K562 (cell line): ENCODE measurements around the gene FAM181B. TPM values are rescaled to one million over a fixed set of nuclear protein-coding genes. Genes with fewer than 3 reads are reported as not detected.

Experiments
- ATAC-seq: fragments of 200-7000 bp; cut with Tn5 transposase; 3 replicates; pipeline ENCODE4 v1.9.1; 2020; ENCODE audit warnings: moderate library complexity
- BruUV-seq: library from RNA; stranded (reverse); fragments of 400-500 nt; replicated peaks from 2 replicates; lab custom pipeline; 2021; lab: Mats Ljungman, UMichigan
- CTCF ChIA-PET: fragments of 300-600 bp; formaldehyde crosslinking; extraction: SDS; loops from one replicate; lab custom pipeline; 2021; ENCODE audit warnings: low intra/inter-chr PET ratio; lab: Yijun Ruan, JAX
- POLR2A ChIA-PET: fragments of 300-600, 350-650 bp; sonication (Branson Sonifier 250); formaldehyde crosslinking; extraction: SDS; loops from one replicate; lab custom pipeline; 2021; ENCODE audit warnings: antibody characterized with exemption, inconsistent platforms; lab: Yijun Ruan, JAX
- DNase-seq, 4 experiments: peaks; one replicate each; pipeline versions ENCODE4 v3.0.0 to v3.0.0-alpha.2; 2011 to 2018; ENCODE audit warnings: low spot score in 3 of 4, mixed read lengths in 3 of 4; ENCODE audit errors: extremely low read depth in 1 of 4
- FAIRE-seq: peaks from 2 replicates; lab custom pipeline; 2011; peaks lifted over from hg19 to GRCh38; lab: Jason Lieb, UNC
- H2AFZ ChIP-seq: 2 replicates; pipeline ENCODE4 v1.6.0; 2011; ENCODE audit warnings: low read depth, low read length, control low read depth, inconsistent platforms
- H3K27ac ChIP-seq: fragments of 200-600 bp; 3 replicates; pipeline ENCODE4 v1.8.0; 2011; ENCODE audit warnings: low read depth, mild to moderate bottlenecking, control low read depth, inconsistent platforms, low read length, moderate library complexity, mixed read lengths; ENCODE audit errors: extremely low read depth
- H3K27me3 ChIP-seq, 2 experiments: fragments of 300-600 bp in 1 of 2; 2 replicates in 1 of 2; 3 replicates in 1 of 2; pipeline versions ENCODE4 v1.6.0 to v1.8.0; 2011; ENCODE audit warnings: inconsistent platforms in 2 of 2, low read length in 2 of 2, mild to moderate bottlenecking in 1 of 2, mixed read lengths in 1 of 2, moderate library complexity in 1 of 2; ENCODE audit not compliant: control insufficient read depth in 2 of 2, insufficient read depth in 2 of 2
- H3K36me3 ChIP-seq: fragments of 300-600 bp; 3 replicates; pipeline ENCODE4 v1.8.0; 2011; ENCODE audit warnings: mild to moderate bottlenecking, low read length, inconsistent platforms; ENCODE audit not compliant: control insufficient read depth, insufficient read depth
- H3K4me1 ChIP-seq, 2 experiments: fragments of 200-600 bp in 1 of 2; replicated peaks in 1 of 2; 2 replicates in 1 of 2; 3 replicates in 1 of 2; pipeline versions ENCODE4 v1.5.1 to v1.8.0; 2011; ENCODE audit warnings: inconsistent platforms in 2 of 2, low read length in 2 of 2, mild to moderate bottlenecking in 1 of 2, mixed read lengths in 1 of 2, moderate library complexity in 1 of 2; ENCODE audit not compliant: control insufficient read depth in 2 of 2, insufficient read depth in 2 of 2
- H3K4me2 ChIP-seq: 2 replicates; pipeline ENCODE4 v1.6.1; 2011; ENCODE audit warnings: low read length, control low read depth, inconsistent platforms, mixed read lengths; ENCODE audit not compliant: insufficient read depth
- H3K4me3 ChIP-seq: fragments of 200-600 bp; sonication (generic), shearing (Covaris generic); 2 replicates; pipeline ENCODE4 v1.5.1; 2016; ENCODE audit warnings: control low read depth, inconsistent platforms
- H3K79me2 ChIP-seq: fragments of 200-600 bp; 3 replicates; pipeline ENCODE4 v1.8.0; 2011; ENCODE audit warnings: low read length, inconsistent platforms; ENCODE audit not compliant: control insufficient read depth, insufficient read depth
- H3K9ac ChIP-seq, 2 experiments: 2 replicates each; pipeline versions ENCODE4 v1.6.0 to v1.6.1; 2011; ENCODE audit warnings: low read depth in 2 of 2, low read length in 2 of 2, control low read depth in 1 of 2, inconsistent platforms in 1 of 2, mild to moderate bottlenecking in 1 of 2, mixed read lengths in 1 of 2; ENCODE audit not compliant: insufficient read depth in 1 of 2
- H3K9me1 ChIP-seq: one replicate; pipeline ENCODE4 v1.6.0; 2011; ENCODE audit warnings: inconsistent platforms, mild to moderate bottlenecking, low read length, moderate library complexity; ENCODE audit not compliant: control insufficient read depth, insufficient read depth
- H3K9me3 ChIP-seq: replicated peaks from 2 replicates; pipeline ENCODE4 v1.5.1; 2011; ENCODE audit warnings: low read depth, low read length, inconsistent platforms; ENCODE audit not compliant: control insufficient read depth, insufficient read depth
- H4K20me1 ChIP-seq: replicated peaks from 2 replicates; pipeline ENCODE4 v1.6.1; 2011; ENCODE audit warnings: low read length, inconsistent platforms, mixed read lengths; ENCODE audit not compliant: control insufficient read depth, insufficient read depth
- CREB3L1 ChIP-seq: fragments of 450-650 bp; IDR thresholded peaks from 2 replicates; pipeline ENCODE4 v1.6.1; 2014; ENCODE audit warnings: low read depth, mild to moderate bottlenecking, moderate library complexity, borderline replicate concordance
- DMBX1 ChIP-seq: fragments of 250-450 bp; sonication (Bioruptor Pico); IDR thresholded peaks from 2 replicates; pipeline ENCODE4 v1.8.0; 2022; ENCODE audit warnings: inconsistent platforms, mild to moderate bottlenecking, moderate library complexity, borderline replicate concordance
- whole genome bisulfite sequencing: fragments of 100-300 bp; shearing (Covaris generic); methylation state at CpG from one replicate; pipeline ENCODE4 v1.1.6; 2016; ENCODE audit warnings: low coverage, mixed read lengths; ENCODE audit not compliant: insufficient coverage; ENCODE audit errors: missing lambda C conversion rate; 5-methylcytosine and 5-hydroxymethylcytosine counted together
- in situ Hi-C: fragments of 300-500 bp; cut with MboI; formaldehyde crosslinking; loops from 4 replicates; pipeline ENCODE4 v1.15.0; 2018; ENCODE audit warnings: inconsistent platforms, mixed read lengths
- intact Hi-C: fragments of 100-400 bp; cut with micrococcal nuclease; formaldehyde crosslinking; loops from 2 replicates; pipeline ENCODE4 v1.14.2; 2022
- polyA plus RNA-seq, 8 experiments: library from polyadenylated mRNA; depleted of rRNA in 4 of 8; stranded (reverse) in 5 of 8; unstranded in 3 of 8; fragments of >200 nt; fragmentation: Nextera tagmentation in 2 of 8; fragmentation: Illumina TruSeq in 1 of 8; extraction: Ambion mirVana in 2 of 8; extraction: Trizol in 1 of 8; gene quantifications; 2 replicates each; pipeline versions ENCODE4 v1.2.1 to v1.2.3, GENCODE V29; 2011 to 2014; ENCODE audit warnings: inconsistent platforms in 1 of 8, missing spikeins in 1 of 8
- total RNA-seq, 7 experiments: library from RNA; depleted of rRNA in 6 of 7; stranded (reverse); fragments of >200 nt in 6 of 7; fragmentation: Illumina TruSeq in 2 of 7; extraction: Trizol in 2 of 7; gene quantifications; 2 replicates each; pipeline versions ENCODE4 v1.2.1 to v1.2.3, GENCODE V29; 2011 to 2021; ENCODE audit warnings: low replicate concordance in 1 of 7
- TF ChIP-seq, protein P1 (sequence below): sonication (generic); formaldehyde crosslinking; IDR thresholded peaks from 2 replicates; pipeline ENCODE4 v1.8.0; 2022; ENCODE audit warnings: mild to moderate bottlenecking, missing genetic modification reagents
- TF ChIP-seq, protein P2 (sequence below): fragments of 450-650 bp; formaldehyde crosslinking; IDR thresholded peaks from 2 replicates; pipeline ENCODE4 v1.4.0; 2020; ENCODE audit warnings: mild to moderate bottlenecking, moderate library complexity
- TF ChIP-seq, protein P3 (sequence below), 2 experiments: fragments of 450-650 bp; IDR thresholded peaks; 2 replicates each; pipeline ENCODE4 v1.6.1; 2018; ENCODE audit warnings: mild to moderate bottlenecking in 2 of 2, low read depth in 1 of 2; ENCODE audit not compliant: partially characterized antibody in 2 of 2

The FAM181B gene
- total and polyA plus RNA-seq, 9 of the 15 experiments (the other 6 are each of a cell fraction or from before 2014, with no cell fraction given) = 0.01 TPM; not detected in 8

DNA sequence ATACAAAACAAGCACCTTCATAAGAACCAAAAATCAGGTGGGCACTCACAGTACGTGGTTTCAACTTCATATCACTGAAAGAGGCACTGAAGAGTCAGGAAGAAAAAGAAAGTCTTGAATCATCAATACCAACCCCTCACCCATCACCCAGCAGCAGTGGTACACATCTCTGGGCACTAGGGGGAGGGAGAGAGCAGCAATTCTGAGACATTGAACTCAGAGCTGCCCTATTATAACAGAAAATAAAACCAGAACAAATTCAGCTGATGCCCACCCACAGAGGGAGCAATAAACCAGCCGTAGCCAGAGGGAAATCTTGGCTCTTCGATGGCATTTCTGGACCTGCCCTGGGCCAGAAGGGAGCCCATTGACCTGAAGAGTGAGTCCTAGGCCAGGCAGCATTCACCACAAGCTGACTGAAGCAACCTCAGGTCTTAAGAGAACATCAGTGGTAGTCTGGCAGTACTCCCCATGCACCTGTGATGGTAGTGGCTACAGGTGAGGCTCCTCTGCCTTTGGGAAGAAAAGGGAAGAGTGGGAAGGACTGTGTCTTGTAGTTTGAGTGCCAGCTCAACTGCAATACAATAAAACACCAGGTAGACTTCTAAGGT, 42.2 kb upstream of the FAM181B start (continued):
- TF ChIP-seq, protein P1, sequence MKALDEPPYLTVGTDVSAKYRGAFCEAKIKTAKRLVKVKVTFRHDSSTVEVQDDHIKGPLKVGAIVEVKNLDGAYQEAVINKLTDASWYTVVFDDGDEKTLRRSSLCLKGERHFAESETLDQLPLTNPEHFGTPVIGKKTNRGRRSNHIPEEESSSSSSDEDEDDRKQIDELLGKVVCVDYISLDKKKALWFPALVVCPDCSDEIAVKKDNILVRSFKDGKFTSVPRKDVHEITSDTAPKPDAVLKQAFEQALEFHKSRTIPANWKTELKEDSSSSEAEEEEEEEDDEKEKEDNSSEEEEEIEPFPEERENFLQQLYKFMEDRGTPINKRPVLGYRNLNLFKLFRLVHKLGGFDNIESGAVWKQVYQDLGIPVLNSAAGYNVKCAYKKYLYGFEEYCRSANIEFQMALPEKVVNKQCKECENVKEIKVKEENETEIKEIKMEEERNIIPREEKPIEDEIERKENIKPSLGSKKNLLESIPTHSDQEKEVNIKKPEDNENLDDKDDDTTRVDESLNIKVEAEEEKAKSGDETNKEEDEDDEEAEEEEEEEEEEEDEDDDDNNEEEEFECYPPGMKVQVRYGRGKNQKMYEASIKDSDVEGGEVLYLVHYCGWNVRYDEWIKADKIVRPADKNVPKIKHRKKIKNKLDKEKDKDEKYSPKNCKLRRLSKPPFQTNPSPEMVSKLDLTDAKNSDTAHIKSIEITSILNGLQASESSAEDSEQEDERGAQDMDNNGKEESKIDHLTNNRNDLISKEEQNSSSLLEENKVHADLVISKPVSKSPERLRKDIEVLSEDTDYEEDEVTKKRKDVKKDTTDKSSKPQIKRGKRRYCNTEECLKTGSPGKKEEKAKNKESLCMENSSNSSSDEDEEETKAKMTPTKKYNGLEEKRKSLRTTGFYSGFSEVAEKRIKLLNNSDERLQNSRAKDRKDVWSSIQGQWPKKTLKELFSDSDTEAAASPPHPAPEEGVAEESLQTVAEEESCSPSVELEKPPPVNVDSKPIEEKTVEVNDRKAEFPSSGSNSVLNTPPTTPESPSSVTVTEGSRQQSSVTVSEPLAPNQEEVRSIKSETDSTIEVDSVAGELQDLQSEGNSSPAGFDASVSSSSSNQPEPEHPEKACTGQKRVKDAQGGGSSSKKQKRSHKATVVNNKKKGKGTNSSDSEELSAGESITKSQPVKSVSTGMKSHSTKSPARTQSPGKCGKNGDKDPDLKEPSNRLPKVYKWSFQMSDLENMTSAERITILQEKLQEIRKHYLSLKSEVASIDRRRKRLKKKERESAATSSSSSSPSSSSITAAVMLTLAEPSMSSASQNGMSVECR (CRISPR knock-in tag) = no peak
- TF ChIP-seq, all 486 proteins: peak for 4

GRCh38 chr11:82775218-82775617, 41.6 kb upstream of the FAM181B start:
- Histone ChIP-seq H3K4me3 (no peak overlapping the region), H3K9ac (no peak overlapping the region)
- CTCF ChIA-PET = no interaction called here

More at GRCh38 chr11:82775218-82775617, 41.6 kb upstream of the FAM181B start:
- TF ChIP-seq, protein P2, sequence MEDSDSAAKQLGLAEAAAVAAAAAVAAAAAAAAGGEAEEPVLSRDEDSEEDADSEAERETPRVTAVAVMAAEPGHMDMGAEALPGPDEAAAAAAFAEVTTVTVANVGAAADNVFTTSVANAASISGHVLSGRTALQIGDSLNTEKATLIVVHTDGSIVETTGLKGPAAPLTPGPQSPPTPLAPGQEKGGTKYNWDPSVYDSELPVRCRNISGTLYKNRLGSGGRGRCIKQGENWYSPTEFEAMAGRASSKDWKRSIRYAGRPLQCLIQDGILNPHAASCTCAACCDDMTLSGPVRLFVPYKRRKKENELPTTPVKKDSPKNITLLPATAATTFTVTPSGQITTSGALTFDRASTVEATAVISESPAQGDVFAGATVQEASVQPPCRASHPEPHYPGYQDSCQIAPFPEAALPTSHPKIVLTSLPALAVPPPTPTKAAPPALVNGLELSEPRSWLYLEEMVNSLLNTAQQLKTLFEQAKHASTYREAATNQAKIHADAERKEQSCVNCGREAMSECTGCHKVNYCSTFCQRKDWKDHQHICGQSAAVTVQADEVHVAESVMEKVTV (CRISPR knock-in tag) = no peak
- TF ChIP-seq, protein P3, sequence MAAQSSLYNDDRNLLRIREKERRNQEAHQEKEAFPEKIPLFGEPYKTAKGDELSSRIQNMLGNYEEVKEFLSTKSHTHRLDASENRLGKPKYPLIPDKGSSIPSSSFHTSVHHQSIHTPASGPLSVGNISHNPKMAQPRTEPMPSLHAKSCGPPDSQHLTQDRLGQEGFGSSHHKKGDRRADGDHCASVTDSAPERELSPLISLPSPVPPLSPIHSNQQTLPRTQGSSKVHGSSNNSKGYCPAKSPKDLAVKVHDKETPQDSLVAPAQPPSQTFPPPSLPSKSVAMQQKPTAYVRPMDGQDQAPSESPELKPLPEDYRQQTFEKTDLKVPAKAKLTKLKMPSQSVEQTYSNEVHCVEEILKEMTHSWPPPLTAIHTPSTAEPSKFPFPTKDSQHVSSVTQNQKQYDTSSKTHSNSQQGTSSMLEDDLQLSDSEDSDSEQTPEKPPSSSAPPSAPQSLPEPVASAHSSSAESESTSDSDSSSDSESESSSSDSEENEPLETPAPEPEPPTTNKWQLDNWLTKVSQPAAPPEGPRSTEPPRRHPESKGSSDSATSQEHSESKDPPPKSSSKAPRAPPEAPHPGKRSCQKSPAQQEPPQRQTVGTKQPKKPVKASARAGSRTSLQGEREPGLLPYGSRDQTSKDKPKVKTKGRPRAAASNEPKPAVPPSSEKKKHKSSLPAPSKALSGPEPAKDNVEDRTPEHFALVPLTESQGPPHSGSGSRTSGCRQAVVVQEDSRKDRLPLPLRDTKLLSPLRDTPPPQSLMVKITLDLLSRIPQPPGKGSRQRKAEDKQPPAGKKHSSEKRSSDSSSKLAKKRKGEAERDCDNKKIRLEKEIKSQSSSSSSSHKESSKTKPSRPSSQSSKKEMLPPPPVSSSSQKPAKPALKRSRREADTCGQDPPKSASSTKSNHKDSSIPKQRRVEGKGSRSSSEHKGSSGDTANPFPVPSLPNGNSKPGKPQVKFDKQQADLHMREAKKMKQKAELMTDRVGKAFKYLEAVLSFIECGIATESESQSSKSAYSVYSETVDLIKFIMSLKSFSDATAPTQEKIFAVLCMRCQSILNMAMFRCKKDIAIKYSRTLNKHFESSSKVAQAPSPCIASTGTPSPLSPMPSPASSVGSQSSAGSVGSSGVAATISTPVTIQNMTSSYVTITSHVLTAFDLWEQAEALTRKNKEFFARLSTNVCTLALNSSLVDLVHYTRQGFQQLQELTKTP (IDR thresholded peaks at IDR 0.05; ENCODE audit: low read depth in 1 of 2, partially characterized antibody in 2 of 2) = peak in 1 of 2 experiments; percentile 97
- TF ChIP-seq DMBX1 (CRISPR knock-in tag) (no peak), CREB3L1 (no peak)
- Histone ChIP-seq H3K27me3 (no peaks in the 10 kb centered on the region), H4K20me1 (no peaks in the 10 kb centered on the region), H3K4me2 (no peak overlapping the region), H3K27ac (no peak overlapping the region), H2AFZ (no peak overlapping the region), H3K9me3 (no peaks in the 10 kb centered on the region), H3K9me1 (no peaks in the 10 kb centered on the region), H3K79me2 (no peaks in the 10 kb centered on the region), H3K36me3 (no peaks in the 10 kb centered on the region), H3K4me1 (no peaks in the 10 kb centered on the region)
- FAIRE-seq = no peak
- DNase-seq = no peak
- no peak for ATAC-seq
- no TSS peak for BruUV-seq
- WGBS = 0% methylated on average over 1 of the region's 1 CpG
- POLR2A ChIA-PET = interaction anchor here (0.6 kb wide), 2 partner anchors 12 to 13 kb away, joined by 3 to 4 read pairs; no protein-coding TSS in a partner anchor
- intact Hi-C loops (loop anchor here (1.0 kb wide), 1 partner anchor 89 kb away; no protein-coding TSS in a partner anchor), in situ Hi-C loops (no loop called here)
